Thyroid gland (tissue), 4 donors: ENCODE data around the gene POM121L2. TPM values are rescaled to one million over a fixed set of nuclear protein-coding genes. Genes with fewer than 3 reads are reported as not detected.

Experiments
- DNase-seq, 2 donors: peaks; one replicate each; pipeline ENCODE4 v3.0.0-alpha.2; 2019
- H3K27ac ChIP-seq, 3 donors: fragments of 200-600 bp; sonication (generic); 1 replicate in 2 of 3; 2 replicates in 1 of 3; pipeline ENCODE4 v1.5.1; 2016 to 2019; ENCODE audit warnings: mild to moderate bottlenecking in 1 of 3, moderate library complexity in 1 of 3
- H3K27me3 ChIP-seq: fragments of 200-600 bp; sonication (generic); one replicate; pipeline ENCODE4 v1.5.1; 2019
- H3K36me3 ChIP-seq, 2 donors: fragments of 200-600 bp; sonication (generic); one replicate each; pipeline ENCODE4 v1.5.1; 2016 to 2019
- H3K4me1 ChIP-seq, 2 donors: fragments of 200-600 bp; sonication (generic); one replicate each; pipeline ENCODE4 v1.5.1; 2017 to 2019
- H3K4me3 ChIP-seq, 3 donors: fragments of 200-600 bp; sonication (generic); replicated peaks in 1 of 3; 1 replicate in 2 of 3; 2 replicates in 1 of 3; pipeline ENCODE4 v1.5.1; 2016; ENCODE audit warnings: mild to moderate bottlenecking in 1 of 3
- H3K9me3 ChIP-seq: fragments of 200-600 bp; sonication (generic); one replicate; pipeline ENCODE4 v1.5.1; 2017
- POLR2A ChIP-seq, 2 donors: fragments of 450-650 bp; IDR thresholded peaks; one replicate each; pipeline ENCODE4 v1.6.1; 2017; ENCODE audit warnings: antibody characterized with exemption in 2 of 2, mild to moderate bottlenecking in 2 of 2, moderate library complexity in 1 of 2
- whole genome bisulfite sequencing, 2 donors: methylation state at CpG; one replicate each; pipeline ENCODE4 v1.1.5; 2017; 5-methylcytosine and 5-hydroxymethylcytosine counted together
- intact Hi-C: fragments of 100-400 bp; cut with DNase I; formaldehyde crosslinking; loops from one replicate; pipeline ENCODE4 v1.15.1; 2023
- total RNA-seq, 4 donors: library from RNA; depleted of rRNA; stranded (reverse); fragments of >200 nt; gene quantifications; one replicate each; pipeline ENCODE4 v1.2.3, GENCODE V29; 2016
- TF ChIP-seq, protein P1 (sequence below), 6 experiments: fragments of 200-600 bp in 3 of 6; fragments of 450-650 bp in 3 of 6; sonication (generic) in 3 of 6; IDR thresholded peaks; one replicate each; pipeline ENCODE4 v1.5.1; 2016 to 2019; ENCODE audit warnings: antibody characterized with exemption in 6 of 6, mild to moderate bottlenecking in 2 of 6, inconsistent platforms in 1 of 6, moderate library complexity in 1 of 6

POM121L2 gene
- total RNA-seq, 4 donors from 2014 or later, result not detected

GRCh38 chr6:27333642-27334040, 21.6 kb upstream of the POM121L2 start:
- no peak for TF ChIP-seq POLR2A (IDR thresholded peaks at IDR 0.05)
- TF ChIP-seq, protein P1, sequence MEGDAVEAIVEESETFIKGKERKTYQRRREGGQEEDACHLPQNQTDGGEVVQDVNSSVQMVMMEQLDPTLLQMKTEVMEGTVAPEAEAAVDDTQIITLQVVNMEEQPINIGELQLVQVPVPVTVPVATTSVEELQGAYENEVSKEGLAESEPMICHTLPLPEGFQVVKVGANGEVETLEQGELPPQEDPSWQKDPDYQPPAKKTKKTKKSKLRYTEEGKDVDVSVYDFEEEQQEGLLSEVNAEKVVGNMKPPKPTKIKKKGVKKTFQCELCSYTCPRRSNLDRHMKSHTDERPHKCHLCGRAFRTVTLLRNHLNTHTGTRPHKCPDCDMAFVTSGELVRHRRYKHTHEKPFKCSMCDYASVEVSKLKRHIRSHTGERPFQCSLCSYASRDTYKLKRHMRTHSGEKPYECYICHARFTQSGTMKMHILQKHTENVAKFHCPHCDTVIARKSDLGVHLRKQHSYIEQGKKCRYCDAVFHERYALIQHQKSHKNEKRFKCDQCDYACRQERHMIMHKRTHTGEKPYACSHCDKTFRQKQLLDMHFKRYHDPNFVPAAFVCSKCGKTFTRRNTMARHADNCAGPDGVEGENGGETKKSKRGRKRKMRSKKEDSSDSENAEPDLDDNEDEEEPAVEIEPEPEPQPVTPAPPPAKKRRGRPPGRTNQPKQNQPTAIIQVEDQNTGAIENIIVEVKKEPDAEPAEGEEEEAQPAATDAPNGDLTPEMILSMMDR (IDR thresholded peaks at IDR 0.05), result no peak
- H3K9me3 ChIP-seq, result no peaks in the 10 kb centered on the region
- no peaks in the 10 kb centered on the region for H3K4me1 ChIP-seq
- H3K27me3 ChIP-seq, result no peaks in the 10 kb centered on the region
- WGBS, 2 donors, result 61 to 78% methylated on average over 3 of the region's 3 CpGs
- intact Hi-C loops, result no loop called here
- H3K4me3 ChIP-seq, result no peak overlapping the region
- no peak overlapping the region for H3K27ac ChIP-seq
- no peaks in the 10 kb centered on the region for H3K36me3 ChIP-seq
- no peak for DNase-seq

- intact Hi-C loops, result no loop called here
- no peaks in the 10 kb centered on the region for H3K4me1 ChIP-seq
- no peak for DNase-seq
- H3K27me3 ChIP-seq, result no peaks in the 10 kb centered on the region
- no peaks in the 10 kb centered on the region for H3K9me3 ChIP-seq
- no peak overlapping the region for H3K4me3 ChIP-seq
- H3K36me3 ChIP-seq, result no peaks in the 10 kb centered on the region
- TF ChIP-seq, protein P1 (IDR thresholded peaks at IDR 0.05), result no peak
- TF ChIP-seq POLR2A (IDR thresholded peaks at IDR 0.05), result no peak
- H3K27ac ChIP-seq, result no peak overlapping the region
- 12 to 13% methylated on average over 32 of the region's 32 CpGs for WGBS, 2 donors
These were observed 20.9 kb upstream of the POM121L2 start for GRCh38 chr6:27332692-27333641.

GRCh38 chr6:27327023-27327738, 15.1 kb upstream of the POM121L2 start:
- Histone ChIP-seq H3K4me1 (no peaks in the 10 kb centered on the region), H3K27ac (no peak overlapping the region), H3K36me3 (no peaks in the 10 kb centered on the region), H3K27me3 (no peaks in the 10 kb centered on the region), H3K4me3 (no peak overlapping the region), H3K9me3 (no peaks in the 10 kb centered on the region)
- 29 to 57% methylated on average over 1 of the region's 1 CpG for WGBS, 2 donors
- DNase-seq, result no peak
- intact Hi-C loops, result no loop called here
- TF ChIP-seq, protein P1 (IDR thresholded peaks at IDR 0.05), result no peak
- TF ChIP-seq POLR2A (IDR thresholded peaks at IDR 0.05), result no peak

DNA sequence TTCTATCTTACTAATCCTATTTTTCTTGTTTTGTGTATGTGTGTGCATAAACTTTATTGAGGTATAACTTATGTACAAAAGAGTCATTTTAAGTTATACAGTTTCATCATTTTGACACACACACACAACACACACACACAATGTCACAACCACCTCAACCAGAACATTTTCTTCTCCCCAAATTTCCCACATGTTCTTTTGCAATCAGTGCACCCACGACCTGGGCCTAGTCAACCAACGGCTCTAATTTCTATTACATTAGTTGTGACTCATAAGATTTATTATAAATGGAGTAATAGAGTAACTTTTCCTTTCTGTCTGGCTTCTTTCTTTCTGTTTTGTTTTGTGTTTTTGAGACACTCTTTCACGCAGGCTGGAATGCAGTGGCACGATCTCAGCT, 9.8 kb upstream of the POM121L2 start:
- intact Hi-C loops, result no loop called here
- Histone ChIP-seq H3K36me3 (no peaks in the 10 kb centered on the region), H3K4me3 (no peak overlapping the region), H3K9me3 (no peaks in the 10 kb centered on the region), H3K4me1 (no peaks in the 10 kb centered on the region), H3K27me3 (no peaks in the 10 kb centered on the region), H3K27ac (no peak overlapping the region)
- 86% methylated on average over 4 of the region's 4 CpGs for WGBS, 2 donors
- TF ChIP-seq, protein P1 (IDR thresholded peaks at IDR 0.05), result no peak
- no peak for TF ChIP-seq POLR2A (IDR thresholded peaks at IDR 0.05)
- no peak for DNase-seq

DNA sequence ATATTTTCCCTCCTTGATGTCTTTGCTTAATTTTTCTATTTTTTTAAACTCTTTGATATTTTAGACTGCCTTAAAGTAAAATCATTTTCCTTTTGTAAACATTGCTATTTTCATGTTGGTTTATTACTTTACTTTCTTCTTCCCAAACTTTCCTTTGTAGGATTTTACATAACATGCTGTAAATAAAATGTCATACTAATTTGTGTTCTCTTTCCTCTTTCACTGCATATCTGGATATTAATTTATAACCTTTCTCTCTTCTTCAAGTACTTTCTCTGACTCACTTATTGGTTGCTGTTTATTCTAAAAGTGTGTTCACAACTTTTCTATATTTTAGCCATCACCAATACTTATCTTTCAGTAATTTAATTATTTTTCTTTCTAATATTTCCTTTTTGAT, 9.3 kb upstream of the POM121L2 start:
- intact Hi-C loops, result no loop called here
- Histone ChIP-seq H3K4me1 (no peaks in the 10 kb centered on the region), H3K27ac (no peak overlapping the region), H3K4me3 (no peak overlapping the region), H3K27me3 (no peaks in the 10 kb centered on the region), H3K36me3 (no peaks in the 10 kb centered on the region), H3K9me3 (no peaks in the 10 kb centered on the region)
- DNase-seq, result no peak
- TF ChIP-seq, protein P1 (IDR thresholded peaks at IDR 0.05), result no peak
- no peak for TF ChIP-seq POLR2A (IDR thresholded peaks at IDR 0.05)
